ENCODE results near the gene OR4D6. TPM values are rescaled to one million over a fixed set of nuclear protein-coding genes. Genes with fewer than 3 reads are reported as not detected.

OR4D6 gene
- total and polyA plus RNA-seq, 4 donors, result not detected

- ATAC-seq (ENCODE audit: low FRiP score), result no peak
Observed at GRCh38 chr11:59475176-59475575, 18.4 kb downstream of the OR4D6 start.

GRCh38 chr11:59479906-59480305 is 23.1 kb downstream of the OR4D6 start:
- no peak overlapping the region for H3K4me3 ChIP-seq (ENCODE audit: low read length in 2 of 2)
- H3K27ac ChIP-seq (ENCODE audit: low read depth in 1 of 2, low read length in 2 of 2), result no peak overlapping the region
- peaks cover 0 to 1% of the 10 kb centered on the region in 2 donors for H3K27me3 ChIP-seq (ENCODE audit: control insufficient read depth in 1 of 2, insufficient read depth in 2 of 2, low read length in 1 of 2)
- H3K36me3 ChIP-seq (ENCODE audit: control insufficient read depth in 1 of 2, insufficient read depth in 2 of 2, low read length in 1 of 2), result no peaks in the 10 kb centered on the region
- ATAC-seq (ENCODE audit: low FRiP score), result no peak
- no peak for DNase-seq
- no peaks in the 10 kb centered on the region for H3K4me1 ChIP-seq (ENCODE audit: control insufficient read depth in 1 of 2, insufficient read depth in 2 of 2, low read length in 2 of 2)
- intact Hi-C loops (cut with DNase I), result no loop called here
- H3K9me3 ChIP-seq (ENCODE audit: control insufficient read depth, low read length), result no peaks in the 10 kb centered on the region

More at GRCh38 chr11:59475176-59475575, 18.4 kb downstream of the OR4D6 start:
- H3K27me3 ChIP-seq (ENCODE audit: control insufficient read depth in 1 of 2, insufficient read depth in 2 of 2, low read length in 1 of 2), result peaks cover 0 to 1% of the 10 kb centered on the region in 2 donors
- WGBS, 2 donors, result 67 to 69% methylated on average over 9 of the region's 9 CpGs
- DNase-seq, result no peak
- H3K27ac ChIP-seq (ENCODE audit: low read depth in 1 of 2, low read length in 2 of 2), result no peak overlapping the region
- intact Hi-C loops (cut with DNase I), result no loop called here
- no peaks in the 10 kb centered on the region for H3K9me3 ChIP-seq (ENCODE audit: control insufficient read depth, low read length)
- no peak overlapping the region for H3K4me3 ChIP-seq (ENCODE audit: low read length in 2 of 2)
- no peaks in the 10 kb centered on the region for H3K4me1 ChIP-seq (ENCODE audit: control insufficient read depth in 1 of 2, insufficient read depth in 2 of 2, low read length in 2 of 2)
- H3K36me3 ChIP-seq (ENCODE audit: control insufficient read depth in 1 of 2, insufficient read depth in 2 of 2, low read length in 1 of 2), result no peaks in the 10 kb centered on the region

GRCh38 chr11:59480359-59480758 is 23.6 kb downstream of the OR4D6 start:
- no peak for DNase-seq
- no peaks in the 10 kb centered on the region for H3K9me3 ChIP-seq (ENCODE audit: control insufficient read depth, low read length)
- 73 to 80% methylated on average over 3 of the region's 3 CpGs for WGBS, 2 donors
- no peak for ATAC-seq (ENCODE audit: low FRiP score)
- H3K27me3 ChIP-seq (ENCODE audit: control insufficient read depth in 1 of 2, insufficient read depth in 2 of 2, low read length in 1 of 2), result peaks cover 0 to 1% of the 10 kb centered on the region in 2 donors
- no peaks in the 10 kb centered on the region for H3K36me3 ChIP-seq (ENCODE audit: control insufficient read depth in 1 of 2, insufficient read depth in 2 of 2, low read length in 1 of 2)
- no peak overlapping the region for H3K27ac ChIP-seq (ENCODE audit: low read depth in 1 of 2, low read length in 2 of 2)
- intact Hi-C loops (cut with DNase I), result no loop called here
- no peaks in the 10 kb centered on the region for H3K4me1 ChIP-seq (ENCODE audit: control insufficient read depth in 1 of 2, insufficient read depth in 2 of 2, low read length in 2 of 2)
- H3K4me3 ChIP-seq (ENCODE audit: low read length in 2 of 2), result no peak overlapping the region

GRCh38 chr11:59501931-59502330 is 45.2 kb downstream of the OR4D6 start:
- no peak for ATAC-seq (ENCODE audit: low FRiP score)

GRCh38 chr11:59503276-59503675 is 46.5 kb downstream of the OR4D6 start, which contains the start of gene OR4D11:
TSS of gene OR4D11 (plus strand) at chr11:59503576. CDS start at chr11:59503576, 0 bp downstream.
- intact Hi-C loops (cut with DNase I), result no loop called here
- ATAC-seq (ENCODE audit: low FRiP score), result no peak
- H3K27ac ChIP-seq (ENCODE audit: low read depth in 1 of 2, low read length in 2 of 2), result no peak within 1 kb of the TSS
- no peak for DNase-seq
- no peak within 1 kb of the TSS for H3K4me3 ChIP-seq (ENCODE audit: low read length in 2 of 2)
- H3K4me1 ChIP-seq (ENCODE audit: control insufficient read depth in 1 of 2, insufficient read depth in 2 of 2, low read length in 2 of 2), result no peaks in the 10 kb centered on the region
- H3K27me3 ChIP-seq (ENCODE audit: control insufficient read depth in 1 of 2, insufficient read depth in 2 of 2, low read length in 1 of 2), result no peaks in the 10 kb centered on the region
- H3K36me3 ChIP-seq (ENCODE audit: control insufficient read depth in 1 of 2, insufficient read depth in 2 of 2, low read length in 1 of 2), result no peaks in the 10 kb centered on the region
- H3K9me3 ChIP-seq (ENCODE audit: control insufficient read depth, low read length), result peaks cover 2% of the 10 kb centered on the region

More at GRCh38 chr11:59501931-59502330, 45.2 kb downstream of the OR4D6 start:
- Histone ChIP-seq H3K4me1 (ENCODE audit: control insufficient read depth in 1 of 2, insufficient read depth in 2 of 2, low read length in 2 of 2) (no peaks in the 10 kb centered on the region), H3K27me3 (ENCODE audit: control insufficient read depth in 1 of 2, insufficient read depth in 2 of 2, low read length in 1 of 2) (no peaks in the 10 kb centered on the region), H3K36me3 (ENCODE audit: control insufficient read depth in 1 of 2, insufficient read depth in 2 of 2, low read length in 1 of 2) (no peaks in the 10 kb centered on the region), H3K4me3 (ENCODE audit: low read length in 2 of 2) (no peak overlapping the region), H3K9me3 (ENCODE audit: control insufficient read depth, low read length) (peaks cover 2% of the 10 kb centered on the region), H3K27ac (ENCODE audit: low read depth in 1 of 2, low read length in 2 of 2) (no peak overlapping the region)
- no peak for DNase-seq
- intact Hi-C loops (cut with DNase I), result no loop called here
- WGBS, 2 donors, result 61 to 91% methylated on average over 1 of the region's 1 CpG

Other genes with a start within 250 kb of the OR4D6 start
- 10 to 100 TPM; 27.0 to 27.1 TPM for gene MPEG1, start 244.0 kb upstream of the OR4D6 start, total RNA-seq
- gene MPEG1, start 244.0 kb upstream of the OR4D6 start, polyA plus RNA-seq, result 10 to 100 TPM in 1 of 2 donors, 1 to 10 TPM in 1; 4.3 to 23.0 TPM
- gene OR5AN1, start 98.1 kb upstream of the OR4D6 start, total RNA-seq, result not detected
- not detected for gene OR5AN1, start 98.1 kb upstream of the OR4D6 start, polyA plus RNA-seq
- gene OR5A2, start 30.5 kb upstream of the OR4D6 start, total RNA-seq, result not detected
- not detected for gene OR5A2, start 30.5 kb upstream of the OR4D6 start, polyA plus RNA-seq
- not detected for gene OR5A1, start 20.5 kb upstream of the OR4D6 start, total RNA-seq
- gene OR5A1, start 20.5 kb upstream of the OR4D6 start, polyA plus RNA-seq, result not detected
- not detected for gene OR4D10, start 16.4 kb downstream of the OR4D6 start, total RNA-seq
- gene OR4D10, start 16.4 kb downstream of the OR4D6 start, polyA plus RNA-seq, result not detected
- not detected for gene OR4D11, start 46.6 kb downstream of the OR4D6 start, total RNA-seq
- not detected for gene OR4D11, start 46.6 kb downstream of the OR4D6 start, polyA plus RNA-seq
- not detected for gene OR4D9, start 54.6 kb downstream of the OR4D6 start, total RNA-seq
- gene OR4D9, start 54.6 kb downstream of the OR4D6 start, polyA plus RNA-seq, result not detected
- 10 to 100 TPM; 40.4 to 42.4 TPM for gene OSBP, start 158.8 kb downstream of the OR4D6 start, total RNA-seq
- 10 to 100 TPM; 15.0 to 19.5 TPM for gene OSBP, start 158.8 kb downstream of the OR4D6 start, polyA plus RNA-seq
- gene PATL1, start 212.1 kb downstream of the OR4D6 start, total RNA-seq, result 10 to 100 TPM; 23.7 to 29.6 TPM
- 1 to 10 TPM; 8.2 to 9.6 TPM for gene PATL1, start 212.1 kb downstream of the OR4D6 start, polyA plus RNA-seq

Data from aorta (tissue), 5 donors.